ENCODE measurements around the gene RWDD4. TPM values are rescaled to one million over a fixed set of nuclear protein-coding genes. Genes with fewer than 3 reads are reported as not detected.

Gene RWDD4
- total RNA-seq = 50.6 and 65.1 TPM in 2 replicates
- 14.7 TPM for polyA plus RNA-seq (2012)

GRCh38 chr4:183659029-183659871 lies at the start of gene RWDD4, which contains the start of gene TRAPPC11:
Gene RWDD4 (minus strand): TSS chr4:183659185. CDS start chr4:183658952, 233 bp downstream.
Gene TRAPPC11 (plus strand): TSS chr4:183659293. CDS start chr4:183663868, 4,575 bp downstream.
- peak; percentile 100 for DNase-seq (ENCODE audit: low read depth)

GRCh38 chr4:183702492-183702891 lies 43.5 kb upstream of the RWDD4 start:
- DNase-seq (ENCODE audit: low read depth) = no peak

- no peak for DNase-seq (ENCODE audit: low read depth)
Measured at GRCh38 chr4:183700407-183700806, 41.4 kb upstream of the RWDD4 start.

DNA sequence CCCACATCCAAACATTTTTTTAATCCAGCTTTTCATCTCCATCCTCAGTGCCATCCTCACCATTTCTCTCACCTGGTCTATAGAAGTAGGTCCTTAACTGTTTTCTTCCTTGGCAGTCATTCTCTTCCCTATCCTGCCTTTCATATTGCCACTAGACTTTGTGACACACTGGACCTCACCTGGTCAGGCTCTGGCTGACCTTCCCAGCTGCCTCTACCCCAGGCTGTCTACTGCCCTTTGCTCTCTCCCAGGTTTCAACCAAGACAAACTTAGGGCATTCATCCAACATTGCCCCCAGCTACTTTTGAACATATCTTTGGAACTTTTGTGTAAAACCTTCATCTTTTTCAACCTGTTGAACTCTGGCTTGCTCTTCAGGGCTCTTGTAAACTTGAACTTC lies 39.9 kb upstream of the RWDD4 start:
- DNase-seq (ENCODE audit: low read depth) = no peak

DNA sequence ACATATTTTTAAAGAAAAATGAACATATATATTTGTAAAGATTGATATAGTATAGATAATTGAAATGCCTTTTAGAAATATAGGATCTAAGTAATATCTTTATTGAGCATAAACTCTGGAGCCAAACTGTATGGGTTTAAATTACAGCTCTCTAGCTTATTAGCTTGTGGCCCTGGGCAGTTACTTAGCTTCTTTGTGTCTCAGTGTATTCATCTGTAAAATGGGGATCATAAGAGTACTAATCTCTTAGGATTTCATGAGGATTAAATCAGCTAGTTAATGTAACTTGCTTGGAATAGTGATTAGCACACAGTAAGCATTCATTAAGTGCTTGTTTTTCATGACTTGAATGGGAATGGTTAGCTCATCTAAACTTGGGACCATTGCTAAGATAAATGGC lies 32.9 kb upstream of the RWDD4 start:
- DNase-seq (ENCODE audit: low read depth) = no peak

GRCh38 chr4:183691006-183691405 lies 32.0 kb upstream of the RWDD4 start:
- no peak for DNase-seq (ENCODE audit: low read depth)

GRCh38 chr4:183688216-183688615 lies 29.2 kb upstream of the RWDD4 start:
- DNase-seq (ENCODE audit: low read depth) = no peak

DNA sequence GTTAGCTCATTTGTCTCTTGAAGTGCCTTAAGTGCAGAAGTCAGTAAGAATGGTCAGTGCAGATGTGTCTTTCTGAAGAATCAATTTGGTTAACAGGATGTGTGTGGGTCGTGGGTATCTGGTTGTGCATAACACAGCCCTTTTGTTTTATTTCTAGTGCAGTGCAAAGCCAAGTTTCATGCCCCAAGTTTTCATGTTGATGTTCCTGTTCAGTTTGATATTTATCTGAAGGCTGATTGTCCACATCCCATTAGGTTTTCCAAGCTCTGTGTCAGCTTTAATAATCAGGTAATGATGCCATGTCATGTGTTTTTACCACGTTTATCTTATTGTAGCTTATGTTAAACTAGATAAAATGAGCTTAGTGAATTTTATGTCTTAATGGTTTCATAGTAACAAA lies 27.5 kb upstream of the RWDD4 start:
- DNase-seq (ENCODE audit: low read depth) = no peak

DNA sequence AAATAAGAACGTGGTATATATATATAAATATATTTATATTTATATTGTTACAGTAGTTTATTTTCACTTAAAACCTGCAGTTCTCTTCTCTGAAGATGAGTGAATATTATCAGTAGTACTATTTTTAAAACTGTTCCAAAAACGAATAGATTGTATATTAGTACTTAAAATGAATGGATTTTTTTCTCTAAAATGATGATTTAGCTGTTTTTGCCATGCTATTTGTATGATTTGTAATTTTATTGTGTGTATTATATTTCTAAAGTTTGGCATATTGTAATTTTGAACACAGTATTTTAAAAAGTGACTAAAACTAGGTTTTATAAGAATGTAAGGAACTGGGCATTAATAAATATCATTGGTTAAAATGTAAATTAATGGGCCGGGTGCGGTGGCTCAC lies 22.1 kb upstream of the RWDD4 start:
- DNase-seq (ENCODE audit: low read depth) = no peak

DNA sequence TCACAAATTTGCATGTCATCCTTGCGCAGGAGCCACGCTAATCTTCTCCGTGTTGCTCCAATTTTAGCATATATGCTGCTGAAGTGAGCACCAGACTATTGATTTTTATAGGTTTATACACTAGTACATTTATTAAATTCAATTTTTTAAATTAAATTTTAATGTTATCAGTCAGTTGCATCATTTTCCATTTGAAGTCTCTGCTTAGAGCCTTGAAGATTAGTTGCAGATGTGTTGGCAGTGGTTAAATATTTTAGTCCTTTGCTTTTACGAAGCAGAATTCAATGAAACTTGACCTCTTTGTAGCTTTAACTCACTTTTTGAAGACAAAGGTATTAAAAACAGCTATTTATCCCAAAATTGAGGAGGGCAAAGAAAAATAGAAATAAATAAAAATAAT lies 16.6 kb upstream of the RWDD4 start:
- DNase-seq (ENCODE audit: low read depth) = no peak

GRCh38 chr4:183674153-183674552 lies 15.2 kb upstream of the RWDD4 start:
- DNase-seq (ENCODE audit: low read depth) = no peak

DNA sequence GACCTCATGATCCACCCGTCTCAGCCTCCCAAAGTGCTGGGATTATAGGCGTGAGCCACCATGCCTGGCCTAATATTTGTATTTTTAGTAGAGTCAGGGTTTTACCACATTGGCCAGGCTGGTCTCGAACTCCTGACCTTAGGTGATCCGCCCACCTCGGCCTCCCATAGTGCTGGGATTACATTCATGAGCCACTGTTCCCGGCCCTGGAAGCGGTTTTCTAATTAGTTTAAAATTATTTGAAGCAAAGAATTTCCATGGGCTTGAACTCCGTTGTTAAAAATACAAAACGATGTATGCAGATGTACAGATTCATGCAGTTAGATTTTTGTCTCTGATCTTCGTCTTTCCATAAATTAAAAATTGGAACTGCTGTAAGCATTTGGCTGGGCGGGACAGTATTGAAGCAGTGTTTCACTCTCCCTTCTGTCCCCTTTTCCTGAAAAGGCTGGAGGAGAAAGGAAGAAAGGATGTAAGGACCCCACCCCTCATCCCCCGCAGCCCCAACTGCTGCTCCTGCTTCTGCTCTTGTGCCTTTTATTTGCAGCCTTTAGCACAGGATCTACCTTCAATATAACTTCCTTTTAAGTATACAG lies 12.1 kb upstream of the RWDD4 start:
- DNase-seq (ENCODE audit: low read depth) = no peak

- peak; percentile 59 for DNase-seq (ENCODE audit: low read depth)
Measured at GRCh38 chr4:183670251-183670650, 11.3 kb upstream of the RWDD4 start.

DNA sequence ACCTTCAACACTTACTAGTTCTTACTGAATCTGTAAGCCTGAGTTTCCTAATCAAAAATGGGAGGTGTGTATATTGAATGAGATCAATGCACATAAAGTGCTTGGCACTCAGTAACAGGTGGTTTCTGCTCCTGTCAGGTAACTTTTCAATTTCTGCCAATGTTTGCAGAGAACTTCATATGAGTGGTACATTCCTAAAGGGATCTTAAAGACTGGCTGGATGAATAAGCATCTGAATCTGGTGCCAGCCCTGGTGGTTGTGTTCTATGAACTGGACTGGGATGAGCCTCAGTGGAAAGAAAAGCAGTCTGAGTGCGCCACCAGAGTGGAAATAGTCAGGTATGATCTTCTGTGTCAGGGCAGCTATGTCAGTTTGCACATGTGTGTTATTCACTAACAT lies 7.1 kb upstream of the RWDD4 start:
- DNase-seq (ENCODE audit: low read depth) = no peak

- DNase-seq (ENCODE audit: low read depth) = peak; percentile 7
Measured at GRCh38 chr4:183659872-183660242, 872 bp upstream of the RWDD4 start.

- DNase-seq (ENCODE audit: low read depth) = peak; percentile 34
Measured at GRCh38 chr4:183658362-183659028, 490 bp downstream of the RWDD4 start.

DNA sequence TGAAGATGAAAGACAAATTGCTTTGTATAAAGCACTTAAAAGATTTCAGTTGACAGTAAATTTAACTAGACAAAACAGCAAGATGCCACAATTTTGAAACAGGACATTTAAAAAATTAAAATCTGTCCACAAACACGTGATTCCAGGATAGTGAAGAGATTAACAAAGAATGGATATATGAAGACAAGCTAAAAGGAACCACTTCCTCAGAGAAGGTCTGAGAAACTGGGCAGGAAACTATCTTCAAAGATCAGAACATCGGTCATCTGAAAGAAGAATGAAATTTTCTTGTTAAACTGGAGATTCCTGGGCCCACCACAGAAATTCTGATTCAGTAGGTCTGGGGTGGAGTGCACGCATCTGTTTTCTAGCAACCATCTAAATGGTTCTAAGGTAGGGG lies 1.4 kb downstream of the RWDD4 start:
- DNase-seq (ENCODE audit: low read depth) = no peak

- no peak for DNase-seq (ENCODE audit: low read depth)
Measured at GRCh38 chr4:183645326-183645725, 13.7 kb downstream of the RWDD4 start.

GRCh38 chr4:183639291-183639690 lies 19.7 kb downstream of the RWDD4 start:
- DNase-seq (ENCODE audit: low read depth) = no peak

- peak; percentile 9 for DNase-seq (ENCODE audit: low read depth)
Measured at GRCh38 chr4:183638436-183638835, 20.5 kb downstream of the RWDD4 start.

DNA sequence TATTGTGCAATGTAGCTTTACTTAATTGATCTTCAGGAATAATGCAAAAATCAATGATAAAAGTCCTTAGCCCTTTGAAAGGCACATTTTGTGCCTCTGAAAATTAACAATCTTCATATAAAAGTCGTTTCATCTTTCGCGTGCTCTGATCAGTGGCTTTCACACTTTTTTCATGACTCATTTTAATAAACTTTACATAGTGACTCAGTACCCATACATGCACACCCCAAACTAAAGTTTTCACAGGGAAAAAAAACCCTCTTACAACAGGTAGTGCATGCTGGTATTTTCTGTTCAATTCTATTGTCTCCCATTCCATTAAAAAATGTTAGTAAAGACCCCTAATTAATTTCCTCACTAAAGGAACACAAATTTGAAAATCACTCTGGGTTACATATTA lies 21.5 kb downstream of the RWDD4 start:
- DNase-seq (ENCODE audit: low read depth) = no peak

DNA sequence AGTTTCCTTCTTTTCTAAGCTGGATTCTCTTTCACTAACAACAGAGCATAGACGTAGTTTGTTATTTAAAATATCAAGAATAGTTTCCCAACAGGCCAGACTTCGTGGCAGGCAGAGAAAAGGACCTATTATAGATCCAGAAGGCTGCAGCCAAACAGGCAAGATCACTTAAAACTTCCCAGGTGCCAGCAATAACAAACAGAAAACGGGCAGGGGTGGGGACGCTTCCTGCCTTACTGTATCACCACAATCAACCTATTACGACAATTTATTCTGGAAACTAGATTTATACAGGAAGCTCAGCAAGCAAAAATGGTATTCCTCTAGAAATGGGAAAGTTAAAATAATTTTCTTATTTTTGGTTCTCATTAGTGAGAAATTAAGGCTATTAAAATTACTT lies 22.1 kb downstream of the RWDD4 start:
- no peak for DNase-seq (ENCODE audit: low read depth)

All from myocyte (in vitro differentiated cells).